Retinal pigment epithelial cell (primary cell): Measurements from ENCODE around the gene LRIG1.

ENCODE experiments used
- DNase-seq: peaks from one replicate; pipeline ENCODE4 v3.0.0-alpha.2; 2010; ENCODE audit warnings: low read depth
- H3K4me3 ChIP-seq: 2 replicates; pipeline ENCODE4 v1.5.1; 2011; ENCODE audit warnings: mild to moderate bottlenecking, low read length, control low read depth, moderate library complexity
- CTCF ChIP-seq: conservative IDR thresholded peaks from 2 replicates; pipeline ENCODE4 v1.5.1; 2011; ENCODE audit warnings: low read depth, low read length, control low read depth, inconsistent platforms

LRIG1 gene

GRCh38 chr3:66442254-66443117 is 58.3 kb downstream of the LRIG1 start:
- no peak for TF ChIP-seq CTCF
- H3K4me3 ChIP-seq = no peak overlapping the region
- no peak for DNase-seq

- no peak for TF ChIP-seq CTCF
- DNase-seq = no peak
- no peak overlapping the region for H3K4me3 ChIP-seq
These were observed 59.1 kb downstream of the LRIG1 start for GRCh38 chr3:66441692-66442091.

GRCh38 chr3:66441129-66441528 is 59.7 kb downstream of the LRIG1 start:
- no peak for DNase-seq
- no peak for TF ChIP-seq CTCF
- no peak overlapping the region for H3K4me3 ChIP-seq

GRCh38 chr3:66439666-66440344 is 61.0 kb downstream of the LRIG1 start:
- no peak for TF ChIP-seq CTCF
- no peak overlapping the region for H3K4me3 ChIP-seq
- DNase-seq = no peak

- no peak for DNase-seq
- H3K4me3 ChIP-seq = no peak overlapping the region
- TF ChIP-seq CTCF = no peak
These were observed 62.8 kb downstream of the LRIG1 start for GRCh38 chr3:66438046-66438445.

GRCh38 chr3:66437341-66437929 is 63.4 kb downstream of the LRIG1 start:
- H3K4me3 ChIP-seq = no peak overlapping the region
- no peak for DNase-seq
- no peak for TF ChIP-seq CTCF
